NCI-H1417 (cell line): ENCODE measurements around the gene BMP4.

Experiments
- DNase-seq, 3 experiments: peaks; one replicate each; lab custom pipeline; 2025; lab: John Stamatoyannopoulos, UW

Gene BMP4

GRCh38 chr14:53946404-53947093, 10.1 kb downstream of the BMP4 start:
- DNase-seq, result peak in 2 of 3 experiments; percentile 82 to 83

GRCh38 chr14:53946071-53946403, 10.6 kb downstream of the BMP4 start:
- peak in 1 of 3 experiments; percentile 50 for DNase-seq

GRCh38 chr14:53943751-53944083, 12.9 kb downstream of the BMP4 start:
- DNase-seq, result no peak

GRCh38 chr14:53942970-53943750, 13.5 kb downstream of the BMP4 start:
- DNase-seq, result peak in 2 of 3 experiments; percentile 61 to 80

GRCh38 chr14:53938136-53938837, 18.3 kb downstream of the BMP4 start:
- DNase-seq, result no peak

- DNase-seq, result no peak
Observed at GRCh38 chr14:53934778-53935414, 21.7 kb downstream of the BMP4 start.

GRCh38 chr14:53932966-53933365, 23.7 kb downstream of the BMP4 start:
- DNase-seq, result no peak

GRCh38 chr14:53929871-53930715, 26.5 kb downstream of the BMP4 start:
- DNase-seq, result peak; percentile 27 to 91 (median 79)

- DNase-seq, result no peak
Observed at GRCh38 chr14:53927171-53927570, 29.5 kb downstream of the BMP4 start.

GRCh38 chr14:53925201-53925766, 31.3 kb downstream of the BMP4 start:
- no peak for DNase-seq

GRCh38 chr14:53924753-53925152, 31.9 kb downstream of the BMP4 start:
- DNase-seq, result no peak

GRCh38 chr14:53921027-53921426, 35.6 kb downstream of the BMP4 start:
- no peak for DNase-seq

- no peak for DNase-seq
Observed at GRCh38 chr14:53916239-53916638, 40.4 kb downstream of the BMP4 start.

- no peak for DNase-seq
Observed at GRCh38 chr14:53915364-53916014, 41.1 kb downstream of the BMP4 start.

GRCh38 chr14:53912021-53912420, 44.6 kb downstream of the BMP4 start:
- DNase-seq, result no peak

GRCh38 chr14:53908416-53908815, 48.2 kb downstream of the BMP4 start:
- no peak for DNase-seq

- DNase-seq, result peak in 1 of 3 experiments; percentile 14
Observed at GRCh38 chr14:53902307-53902706, 54.3 kb downstream of the BMP4 start.

- DNase-seq, result peak in 1 of 3 experiments; percentile 17
Observed at GRCh38 chr14:53900499-53900898, 56.1 kb downstream of the BMP4 start.
